DMS114 treated with DMSO at 0.1 percent for 48 hours (cell line): ENCODE results near the gene CD200.

Source experiments
- DNase-seq: peaks from one replicate; lab custom pipeline; 2025; ENCODE audit not compliant: unreplicated experiment; lab: John Stamatoyannopoulos, UW

The CD200 gene

DNA sequence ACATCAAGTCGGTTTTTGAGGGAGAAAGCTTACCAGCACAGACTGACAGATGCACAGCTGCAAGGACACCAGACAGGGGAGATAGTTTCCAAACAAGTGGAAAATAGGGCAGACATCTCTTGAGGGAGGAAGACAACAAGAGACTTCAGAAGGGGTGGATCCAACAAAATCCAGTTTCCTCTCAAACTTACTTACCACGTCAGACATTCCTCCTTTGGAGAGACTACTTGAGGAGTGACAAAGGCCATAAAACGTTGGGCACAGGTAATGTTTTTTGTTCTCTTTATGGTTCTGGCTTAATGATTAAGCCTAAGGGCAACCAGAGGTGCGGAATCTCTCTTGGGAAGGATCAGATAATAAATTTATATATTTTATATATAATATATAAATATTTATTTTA is 76.1 kb downstream of the CD200 start:
- no peak for DNase-seq

DNA sequence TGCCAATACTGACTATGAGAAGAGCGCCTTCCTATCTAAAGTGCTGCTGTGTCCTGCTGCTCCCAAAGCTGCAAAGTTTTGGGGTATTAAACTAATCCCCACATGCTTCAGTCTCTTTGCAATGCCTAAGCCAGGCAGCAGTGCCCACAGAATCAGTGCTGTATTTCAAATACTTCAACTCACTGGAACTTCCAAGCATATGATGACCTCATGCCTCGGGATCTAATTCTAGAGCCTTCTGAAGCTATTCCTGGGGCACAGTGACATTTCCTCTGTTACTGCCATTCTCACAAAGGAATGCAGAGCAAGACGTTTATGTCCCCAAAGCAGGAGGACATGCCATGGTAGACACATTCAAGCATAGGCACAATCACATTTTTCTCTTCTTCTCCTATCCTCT is 78.5 kb downstream of the CD200 start:
- no peak for DNase-seq
